Epidermal melanocyte (primary cell): ENCODE measurements around the gene HTRA1.

Source experiments
- DNase-seq: peaks from one replicate; pipeline ENCODE4 v3.0.0; 2011; ENCODE audit warnings: low spot score; ENCODE audit not compliant: insufficient read length

HTRA1 gene

DNA sequence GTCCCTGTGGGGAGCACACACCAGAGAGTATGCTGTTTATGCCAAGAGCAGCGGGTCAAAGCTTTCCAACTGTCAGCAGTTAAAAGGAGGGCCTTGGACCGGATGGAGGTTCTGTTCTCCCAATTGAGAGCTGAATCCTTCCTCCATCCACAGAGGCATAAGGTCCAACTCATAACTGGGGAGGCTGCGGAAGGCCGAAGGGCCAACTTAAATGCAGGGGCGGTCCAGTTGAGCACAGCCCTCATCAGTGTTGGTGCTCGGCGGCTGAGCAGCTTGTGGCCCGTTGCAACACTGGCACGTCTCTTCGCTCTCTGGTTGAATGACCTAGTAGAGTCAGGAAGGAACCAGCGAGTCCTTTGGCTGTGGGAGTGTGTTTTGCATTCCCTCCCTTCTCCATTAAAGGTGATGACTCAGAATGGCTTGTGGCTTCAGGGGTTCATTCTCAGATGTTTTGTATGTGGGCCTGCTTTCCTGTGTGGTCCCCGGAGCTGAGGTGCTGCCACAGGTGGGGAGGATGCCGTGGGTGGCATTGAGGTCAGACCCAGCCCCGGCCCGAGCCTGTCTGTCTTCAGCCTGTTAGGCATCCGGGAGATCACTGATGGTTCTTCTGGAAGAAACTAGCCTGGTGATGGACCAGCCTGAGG is 54.4 kb downstream of the HTRA1 start:
- no peak for DNase-seq

DNA sequence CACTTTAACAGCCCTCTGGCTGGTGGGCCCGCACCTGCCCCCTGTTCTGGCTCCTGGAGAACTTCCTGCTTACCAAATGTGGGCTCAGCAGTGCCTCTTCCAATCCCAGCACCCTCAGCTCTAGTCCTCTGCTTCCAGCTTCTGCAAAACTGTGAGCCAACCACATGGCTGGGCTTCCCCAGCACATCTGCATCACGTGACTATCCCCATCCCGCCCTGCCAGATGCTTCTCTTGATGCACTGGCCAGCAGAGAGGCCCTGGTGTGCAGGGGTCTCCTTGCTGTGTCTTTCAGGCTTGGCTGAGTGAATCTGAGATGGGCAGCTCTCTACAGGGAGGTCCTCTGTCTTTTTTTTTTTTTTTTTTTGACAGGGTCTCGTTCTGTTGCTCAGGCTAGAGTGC is 55.4 kb downstream of the HTRA1 start:
- DNase-seq = no peak

DNA sequence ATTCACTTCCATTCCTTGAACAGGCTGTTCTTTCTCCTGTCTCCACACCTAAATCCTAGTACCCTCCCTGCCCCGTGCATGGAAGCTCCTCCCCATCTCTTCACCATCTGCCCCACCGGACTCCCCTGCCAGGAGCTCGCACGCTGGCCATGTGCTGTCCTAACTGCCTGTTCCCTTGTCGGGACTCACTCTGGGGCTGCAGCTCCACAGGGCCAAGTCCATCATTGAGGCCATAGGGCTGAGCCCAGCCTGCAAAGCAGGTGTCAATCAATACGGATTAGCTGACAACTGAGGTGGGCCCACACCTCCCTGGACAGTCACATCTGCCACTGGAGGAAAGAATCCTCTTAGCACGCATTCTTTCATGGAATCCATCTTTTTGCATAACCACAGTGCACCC is 57.8 kb downstream of the HTRA1 start:
- no peak for DNase-seq

DNA sequence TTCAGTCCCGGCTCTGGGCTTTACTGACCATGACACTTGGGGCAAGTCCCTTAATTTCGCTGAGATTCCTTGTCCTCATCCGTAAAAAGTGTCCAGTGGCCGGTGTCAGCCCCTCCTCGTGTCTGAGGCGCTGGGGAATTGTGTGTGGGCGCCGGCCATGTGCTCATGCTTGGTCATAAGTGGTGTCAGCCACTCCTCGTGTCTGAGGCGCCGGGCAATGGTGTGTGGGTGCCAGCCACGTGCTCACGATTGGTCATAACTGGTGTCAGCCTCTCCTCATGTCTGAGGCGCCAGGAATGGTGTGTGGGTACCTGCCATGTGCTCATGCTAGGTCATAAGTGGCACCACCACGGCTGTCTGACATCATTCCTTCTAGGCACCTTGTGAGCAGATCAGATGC is 58.5 kb downstream of the HTRA1 start:
- no peak for DNase-seq

DNA sequence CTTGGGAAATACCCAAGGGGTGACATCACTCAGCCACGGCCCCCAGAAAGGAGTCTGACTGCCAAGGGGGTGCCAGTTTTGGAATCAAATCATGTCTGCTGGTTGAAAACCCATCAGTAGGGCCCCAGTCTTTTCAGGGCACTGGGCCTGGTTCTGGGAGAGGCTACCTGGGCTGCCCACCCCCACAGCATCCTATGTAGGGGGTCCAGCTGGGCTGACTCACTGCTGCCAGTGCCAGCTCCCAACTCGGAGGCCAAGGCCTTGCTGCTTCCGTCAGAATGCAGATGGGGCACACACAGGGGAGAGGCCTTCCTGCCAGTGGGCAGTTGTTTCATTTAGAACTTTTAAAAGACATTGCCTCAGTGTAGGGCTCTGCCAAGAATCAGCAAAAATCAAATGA is 59.7 kb downstream of the HTRA1 start:
- no peak for DNase-seq

DNA sequence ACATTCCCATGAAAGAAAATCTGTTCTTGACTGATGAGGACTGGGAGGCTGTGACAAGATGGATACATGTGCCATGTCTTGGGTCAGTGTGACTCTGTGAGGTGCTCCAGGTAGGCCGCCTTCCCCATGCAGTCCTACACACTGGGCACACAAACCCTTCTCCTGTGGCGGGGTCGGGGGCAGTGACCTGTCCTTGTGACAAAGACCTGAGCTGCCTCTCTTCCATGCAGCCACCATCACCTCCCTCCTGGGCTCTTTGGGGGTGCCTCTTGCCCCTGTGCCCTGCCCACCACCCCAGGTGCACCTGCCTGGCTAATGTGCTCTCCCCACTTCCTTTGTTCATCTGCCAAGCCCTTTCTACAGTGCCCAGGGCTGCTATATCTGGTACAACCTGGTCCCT is 63.5 kb downstream of the HTRA1 start:
- DNase-seq = no peak

DNA sequence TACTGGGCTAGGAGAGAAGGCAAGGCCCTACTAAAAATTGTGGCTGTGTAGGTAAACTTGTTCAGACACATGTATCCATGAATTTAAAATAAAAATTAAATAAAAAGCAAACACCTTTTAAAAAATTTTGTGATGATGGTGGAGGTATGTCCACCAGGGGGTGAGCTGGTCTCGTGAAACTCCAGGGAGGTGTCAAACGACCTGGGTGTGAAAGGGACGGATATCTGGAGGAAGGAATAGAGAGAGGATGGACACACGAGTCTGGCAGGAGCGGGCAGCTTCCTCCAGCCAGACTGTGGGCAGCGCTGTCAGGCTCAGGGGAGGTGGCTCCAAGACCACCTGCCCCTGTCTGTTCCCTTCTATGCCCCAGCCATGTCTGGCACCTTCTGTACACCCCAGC is 64.4 kb downstream of the HTRA1 start:
- DNase-seq = no peak

DNA sequence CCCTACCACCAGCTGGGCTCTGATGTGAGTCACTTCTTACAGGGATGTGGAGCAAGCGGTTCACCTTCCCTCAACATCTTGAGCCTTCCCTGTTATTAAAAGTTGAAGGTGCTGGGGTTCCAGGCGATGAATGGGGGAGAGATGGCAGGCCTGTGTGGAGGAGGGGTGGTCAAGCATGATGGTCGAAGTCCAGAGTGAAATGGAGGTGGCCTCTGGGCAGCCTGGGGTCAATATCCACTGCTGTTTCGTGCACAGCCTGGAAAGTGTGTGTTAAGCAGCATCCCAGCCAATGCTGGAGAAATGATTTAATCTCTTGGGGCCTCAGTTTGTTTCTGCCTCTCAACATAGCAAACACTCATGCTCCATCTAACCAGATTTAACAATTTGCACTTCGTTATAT is 65.5 kb downstream of the HTRA1 start:
- no peak for DNase-seq

DNA sequence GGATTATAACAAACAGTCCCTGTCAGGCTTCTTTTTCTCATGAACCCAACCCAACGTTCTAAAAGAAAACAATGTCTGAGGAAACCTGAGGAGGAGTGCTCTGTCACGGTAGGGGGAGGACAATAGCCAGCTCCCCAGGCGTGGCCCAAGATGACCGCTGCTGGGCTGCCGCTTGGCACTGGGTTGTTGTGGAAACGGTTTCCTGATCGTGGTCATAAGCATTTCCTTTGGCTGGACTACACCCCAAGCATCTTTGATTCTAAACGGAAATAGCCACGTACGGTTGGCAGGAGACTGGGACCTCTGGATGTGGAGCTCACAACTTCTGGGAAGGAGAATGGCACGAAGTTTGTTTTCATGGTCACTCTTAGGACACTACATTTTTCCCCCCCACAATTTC is 68.8 kb downstream of the HTRA1 start:
- DNase-seq = no peak

DNA sequence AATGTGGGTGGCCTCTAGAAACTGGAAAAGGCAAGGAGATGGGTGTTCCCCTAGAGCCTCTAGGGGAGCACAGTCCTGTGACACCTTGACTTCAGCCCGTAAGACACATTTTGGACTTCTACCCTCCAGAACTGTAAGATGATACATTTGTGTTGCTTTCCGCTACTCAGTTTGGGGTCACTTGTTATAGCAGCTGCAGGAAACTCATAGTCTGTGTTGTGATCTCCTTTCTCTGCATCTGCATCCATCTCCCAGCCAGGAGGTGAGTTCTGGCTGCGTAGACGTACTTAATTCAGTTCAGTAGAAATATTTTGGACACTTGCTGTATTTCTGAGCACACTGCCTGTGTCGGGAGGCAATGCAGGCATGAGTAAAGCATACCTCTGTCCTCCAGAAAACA is 69.9 kb downstream of the HTRA1 start:
- DNase-seq = no peak

DNA sequence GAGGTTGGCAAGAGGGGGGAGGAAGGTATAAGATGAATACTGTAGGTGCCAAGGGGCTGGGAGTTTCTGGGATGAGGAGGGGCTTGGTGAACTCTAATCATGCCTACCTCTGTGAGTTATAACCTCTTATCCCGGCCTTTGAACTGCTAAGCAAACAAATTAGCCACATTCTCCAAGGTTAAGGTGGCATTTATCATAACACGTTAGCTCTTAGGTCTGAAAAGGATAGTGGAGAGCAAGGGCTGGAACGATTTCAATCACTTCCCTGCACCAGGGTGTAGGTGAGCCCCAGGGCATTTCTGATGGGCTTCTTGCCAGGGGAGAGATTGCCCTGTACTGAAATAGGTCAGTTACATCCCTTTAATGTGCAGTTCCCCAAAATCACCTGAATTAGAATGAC is 70.6 kb downstream of the HTRA1 start:
- no peak for DNase-seq

DNA sequence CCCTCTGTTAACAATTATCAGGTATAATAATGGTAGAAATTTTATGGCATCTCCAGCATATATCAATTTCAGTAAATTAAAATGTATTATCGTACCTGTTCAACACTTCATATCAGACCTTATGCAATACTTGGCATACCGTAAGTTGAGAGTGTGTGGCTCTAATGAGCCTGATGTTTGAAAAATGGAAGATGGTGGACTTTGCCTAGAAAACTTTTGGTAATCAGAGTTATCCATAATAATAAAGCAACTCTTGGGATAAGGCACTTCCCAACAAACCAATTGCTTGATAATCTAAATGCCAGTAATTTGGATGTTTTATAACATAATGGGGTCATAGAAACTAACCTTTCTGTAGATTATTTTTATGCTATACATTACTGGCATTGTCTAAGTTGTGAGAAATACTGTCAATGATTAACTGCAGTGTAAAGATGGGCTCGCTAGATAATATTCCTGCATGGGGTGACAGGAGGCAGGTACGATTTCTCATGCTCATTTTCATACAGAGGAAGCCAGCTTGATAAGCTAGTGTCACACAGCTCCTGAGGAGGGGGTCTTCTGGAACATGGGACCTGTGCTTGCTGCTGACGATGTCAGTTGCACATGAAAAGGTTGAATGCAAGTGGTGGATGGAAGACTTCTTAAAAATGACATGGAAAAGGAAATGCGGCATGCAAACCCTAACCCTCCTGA is 71.4 kb downstream of the HTRA1 start:
- no peak for DNase-seq

DNA sequence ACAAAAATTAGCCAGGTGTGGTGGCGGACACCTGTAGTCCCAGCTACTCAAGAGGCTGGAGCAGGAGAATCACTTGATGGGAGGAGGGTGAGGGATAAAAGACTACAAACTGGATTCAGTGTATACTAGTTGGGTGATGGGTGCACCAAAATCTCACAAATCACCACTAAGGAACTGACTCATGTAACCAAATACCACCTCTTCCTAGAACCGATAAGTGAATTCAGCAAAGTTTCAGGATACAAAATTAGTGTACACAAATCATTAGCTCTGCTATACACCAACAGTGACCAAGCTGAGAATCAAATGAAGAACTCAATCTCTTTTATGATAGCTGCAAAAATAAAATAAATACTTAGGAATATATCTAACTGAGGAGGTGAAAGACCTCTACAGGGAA is 76.2 kb downstream of the HTRA1 start:
- DNase-seq = no peak

DNA sequence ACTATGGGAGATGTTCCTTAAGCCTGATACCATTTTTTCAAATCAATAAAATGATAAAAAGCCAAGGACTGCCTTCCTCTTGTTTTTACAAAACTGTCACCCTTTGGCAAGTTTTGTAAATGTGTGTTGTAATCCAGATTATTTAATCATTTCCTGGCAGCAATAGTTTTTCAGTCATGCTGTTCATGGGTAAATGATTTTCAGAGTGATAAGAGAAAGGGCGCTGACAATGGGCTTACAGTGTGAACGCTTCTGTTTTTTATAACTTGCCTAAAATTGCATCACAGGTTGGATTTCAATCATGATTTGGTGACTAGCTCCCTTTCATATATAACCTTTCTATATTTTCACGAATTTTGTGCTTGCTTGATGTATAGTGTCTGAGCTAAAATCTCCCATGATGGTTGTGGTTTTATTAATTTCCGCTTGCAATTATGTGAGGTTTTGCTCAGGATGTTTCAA is 80.2 kb downstream of the HTRA1 start:
- no peak for DNase-seq

DNA sequence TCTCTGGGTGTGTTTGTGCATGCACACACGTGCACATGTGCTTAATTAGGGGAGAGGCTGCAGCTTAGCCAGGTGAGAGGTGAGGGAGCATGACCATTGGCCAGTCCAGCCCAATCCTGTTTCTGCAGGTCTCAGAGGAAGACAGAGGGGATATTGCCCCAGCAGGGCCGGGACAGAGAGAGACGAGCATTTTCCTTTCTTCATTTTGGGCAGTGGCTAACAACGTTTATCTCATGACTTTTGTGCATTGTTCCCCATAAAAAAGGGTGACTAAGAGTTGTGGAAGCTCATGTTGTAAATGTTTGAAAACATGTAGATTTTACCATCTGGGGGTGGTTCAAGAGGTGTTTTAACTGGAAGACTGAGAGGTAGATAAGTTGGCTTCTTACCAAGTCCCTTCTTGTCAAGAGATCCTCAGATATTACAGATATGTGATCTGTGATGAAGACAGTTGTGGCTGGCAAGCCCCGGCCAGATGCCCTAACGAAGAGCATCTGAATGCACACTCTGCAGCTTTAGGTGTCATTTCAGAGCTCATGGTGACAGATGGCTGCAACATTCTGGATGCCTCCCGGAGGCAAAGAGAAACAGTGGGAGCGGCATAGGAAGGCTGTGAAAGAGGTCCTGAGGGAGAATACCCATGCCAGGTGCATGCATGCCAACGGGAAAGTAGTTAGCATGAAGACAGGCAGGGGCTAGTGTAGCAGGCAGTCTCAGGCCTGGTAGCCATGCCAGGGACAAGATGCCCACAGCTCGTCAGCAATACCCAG is 82.5 kb downstream of the HTRA1 start:
- DNase-seq = no peak

DNA sequence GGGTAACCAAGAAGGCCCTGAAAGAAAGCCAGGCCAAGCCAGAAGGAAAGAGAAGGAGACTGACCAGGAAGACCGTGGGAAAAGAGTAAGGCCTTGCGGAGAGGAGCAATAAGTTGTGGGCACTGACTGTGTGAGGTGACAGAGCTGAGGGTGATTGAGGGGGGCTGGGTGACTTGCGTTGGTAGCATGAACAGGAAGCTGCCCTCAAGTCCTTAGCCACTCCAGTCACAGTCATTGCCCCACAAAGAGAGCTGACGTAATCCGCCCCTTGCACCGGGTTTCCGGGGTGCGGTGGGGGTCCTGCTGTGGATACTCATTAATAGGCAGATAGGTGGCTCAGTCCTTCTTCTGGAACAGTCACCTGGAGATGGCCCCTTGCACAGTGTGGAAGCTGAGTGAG is 83.1 kb downstream of the HTRA1 start:
- no peak for DNase-seq

DNA sequence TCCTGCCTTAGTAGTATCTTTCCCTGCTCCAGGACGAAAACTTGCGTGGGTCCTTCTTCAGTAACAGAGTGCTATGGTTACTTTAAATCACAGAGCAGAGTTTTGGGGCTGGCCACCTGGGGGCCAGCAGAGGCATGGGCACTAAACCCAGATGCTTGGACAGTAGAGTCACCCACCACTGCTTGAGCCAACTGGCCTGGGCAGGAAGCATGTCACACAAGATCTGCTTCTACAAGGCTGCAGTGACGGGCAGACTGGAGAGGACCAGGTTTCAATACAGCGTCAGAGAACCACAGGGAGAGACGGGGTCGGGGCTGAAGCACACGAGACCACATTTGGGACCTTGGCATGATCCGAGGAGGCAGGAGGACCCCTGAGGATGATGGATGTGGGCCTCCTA is 84.9 kb downstream of the HTRA1 start:
- no peak for DNase-seq

DNA sequence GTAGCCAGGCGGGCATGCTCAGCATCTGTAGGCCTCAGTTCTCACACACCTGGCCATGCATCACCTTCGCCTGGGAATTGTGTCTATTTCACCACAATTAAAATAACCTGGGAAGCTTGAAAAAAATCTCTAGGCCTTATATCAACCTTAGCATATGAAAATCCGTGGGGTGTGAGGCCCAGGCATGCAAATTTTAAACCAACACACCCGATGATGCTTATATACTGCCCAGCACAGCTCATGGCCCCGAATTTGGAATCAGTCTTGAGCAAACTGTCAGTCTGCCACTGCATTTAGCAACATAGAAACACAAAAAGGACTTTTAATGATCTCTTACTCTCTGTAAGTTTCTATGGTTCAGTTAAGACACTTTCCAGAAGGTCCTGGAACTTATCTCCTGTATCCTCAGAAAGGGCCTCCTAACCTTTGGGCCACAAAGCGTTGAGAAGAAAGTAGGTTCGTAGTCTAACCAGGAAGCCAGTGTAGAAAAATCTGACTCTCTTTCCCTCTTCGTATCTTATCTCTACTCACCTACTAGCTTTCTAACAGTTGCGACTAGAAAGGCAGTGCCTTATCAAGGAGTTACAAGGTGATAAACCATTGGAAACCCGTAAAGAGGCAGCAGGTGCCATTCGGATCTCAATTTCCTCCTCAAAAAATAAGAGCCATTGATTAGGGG is 87.2 kb downstream of the HTRA1 start:
- no peak for DNase-seq

DNA sequence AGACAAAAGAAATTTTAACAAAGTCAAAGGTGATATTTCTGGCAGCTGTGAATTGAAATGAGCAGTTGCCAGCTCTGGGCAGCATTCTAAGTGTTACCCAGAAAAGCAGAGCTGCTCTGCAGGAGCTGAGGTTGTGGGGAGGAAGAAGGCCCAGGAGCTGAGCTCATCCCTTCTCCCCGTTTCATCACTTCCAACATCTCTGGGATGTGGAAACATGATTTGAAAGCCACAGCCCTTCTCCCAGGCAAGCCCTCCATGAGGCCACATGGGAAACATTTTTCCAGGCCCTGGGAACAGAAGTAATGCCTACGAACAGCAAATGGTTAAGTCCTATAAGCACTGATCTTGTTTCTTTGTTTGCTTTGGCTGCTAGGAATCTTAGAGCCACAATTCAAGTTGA is 88.3 kb downstream of the HTRA1 start:
- no peak for DNase-seq

DNA sequence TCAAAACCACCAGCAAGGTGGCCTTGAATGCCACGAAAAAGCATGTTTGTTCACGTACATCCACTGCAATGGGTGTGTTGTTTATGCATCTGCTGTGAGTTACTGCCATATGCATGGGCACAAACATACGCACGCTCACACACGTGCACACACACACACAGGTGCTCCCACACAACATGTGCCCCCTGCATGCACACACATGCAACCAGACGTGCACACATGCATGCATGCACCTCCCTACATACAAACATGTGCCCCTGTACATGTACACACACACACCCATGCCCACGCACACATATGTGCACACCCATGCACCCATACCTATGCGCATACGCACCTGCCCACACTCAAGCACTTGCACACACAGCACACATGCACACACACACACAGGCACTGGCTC is 89.1 kb downstream of the HTRA1 start:
- no peak for DNase-seq

DNA sequence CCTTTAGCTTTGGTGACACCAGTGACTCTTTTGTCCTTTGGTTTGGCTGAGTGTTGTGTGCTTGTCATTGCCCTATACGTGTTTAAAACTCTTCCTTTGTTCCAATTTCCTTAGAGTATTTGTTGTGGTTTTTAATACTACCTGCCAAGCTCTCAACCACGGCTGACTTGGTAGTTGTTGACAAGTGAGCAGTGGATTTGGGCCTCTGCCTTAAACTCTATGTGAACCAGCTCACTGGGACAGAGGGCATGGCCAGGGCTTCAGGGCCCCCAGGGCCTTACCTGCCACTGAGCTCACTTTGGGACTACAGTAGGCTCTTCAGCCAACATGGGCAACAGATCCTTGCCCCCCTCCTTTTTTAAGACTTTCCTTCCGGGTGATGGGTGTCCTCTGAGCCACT is 89.6 kb downstream of the HTRA1 start:
- DNase-seq = no peak

DNA sequence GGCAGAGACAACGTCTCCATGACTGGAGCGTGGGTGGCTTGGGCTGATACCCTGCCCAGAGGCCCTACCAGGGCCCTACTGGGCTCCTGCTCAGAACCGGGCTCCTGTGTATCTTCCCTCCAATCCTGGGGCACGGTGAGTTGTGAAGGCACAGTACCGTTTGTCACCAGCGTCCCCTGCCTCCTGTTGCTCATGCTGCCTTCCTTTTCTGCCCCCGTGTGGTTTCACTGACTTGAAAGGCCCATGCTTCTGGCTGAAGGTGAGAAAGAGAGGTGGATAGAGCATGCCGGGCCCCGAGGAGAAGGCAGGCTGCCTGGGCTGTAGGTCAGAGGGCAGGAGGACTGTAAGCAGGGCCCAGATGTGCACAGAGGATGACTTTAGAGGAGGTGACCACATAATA is 90.1 kb downstream of the HTRA1 start:
- DNase-seq = no peak
